Activated gamma-delta T cell treated with Interleukin-2 at 50 U/mL for 16 hours (primary cell): ENCODE data around the gene PNLIPRP3.
"Not testable (repeated sequence)": the region's sequence is repeated elsewhere in the genome, so short reads cannot be mapped to it uniquely, and the experiment has no call there.

ENCODE experiments used
- DNase-seq: peaks from one replicate; pipeline ENCODE4 v3.0.0-alpha.2; 2020

The PNLIPRP3 gene

DNA sequence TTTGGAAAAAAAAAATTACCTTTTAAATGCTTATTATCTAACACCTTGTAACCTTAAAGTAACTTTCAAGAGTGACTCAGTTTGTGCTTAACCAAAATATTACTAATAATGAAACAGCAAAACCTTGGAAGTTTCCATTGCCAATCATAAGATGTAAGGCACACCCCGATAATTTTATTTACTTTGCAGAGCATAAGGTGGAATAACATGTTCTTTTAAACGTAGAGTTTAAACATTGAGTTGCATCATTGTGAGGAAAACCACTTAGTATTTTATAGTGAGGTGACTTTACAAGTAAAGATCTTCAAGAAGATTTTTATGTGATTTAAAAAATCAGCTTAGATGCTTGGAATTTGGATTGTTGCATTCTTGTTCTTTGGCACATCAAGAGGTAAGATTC lies at the start of gene PNLIPRP3:
Gene PNLIPRP3 (plus strand): TSS at position 177 of the 400 bp plus-strand sequence. CDS start 166 bp downstream, at position 343.
- no peak for DNase-seq

DNA sequence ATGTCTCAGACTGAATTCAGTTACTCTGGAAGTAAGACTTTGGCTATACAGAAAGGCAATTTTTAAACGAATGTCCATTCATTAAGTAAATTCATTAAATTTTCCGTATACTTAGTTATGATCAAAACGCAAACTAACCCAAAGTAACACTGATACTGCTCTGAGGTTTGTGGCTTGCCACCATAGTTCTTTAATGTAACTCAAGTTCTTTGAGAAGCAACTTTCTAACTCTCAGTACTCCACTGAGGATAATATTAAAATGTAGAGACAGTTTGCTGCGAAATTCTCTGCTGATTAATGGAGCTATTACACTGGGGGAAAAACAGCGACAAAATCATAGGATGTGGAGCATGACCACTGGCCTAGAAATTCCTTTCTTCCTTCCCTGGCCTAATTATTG lies 45.4 kb upstream of the PNLIPRP3 start:
- no peak for DNase-seq

DNA sequence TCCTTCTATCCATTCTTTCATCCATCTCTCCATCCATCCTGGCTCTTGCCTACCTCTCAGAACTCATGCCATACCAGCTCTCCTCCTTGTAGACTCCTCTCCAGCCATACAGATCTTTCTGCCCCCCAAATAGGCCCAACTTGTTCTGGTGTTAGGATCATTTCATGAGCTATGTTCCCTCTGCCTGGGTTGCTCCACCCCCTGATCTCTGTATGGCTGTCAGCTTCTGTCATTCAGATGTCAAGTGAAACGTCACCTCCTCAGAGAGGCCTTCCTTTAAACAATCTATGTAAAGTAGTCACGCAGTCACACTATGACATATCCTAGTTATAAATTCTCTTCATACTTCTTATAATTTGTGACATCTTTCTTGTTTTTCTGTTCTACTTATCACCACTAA lies 42.3 kb upstream of the PNLIPRP3 start:
- DNase-seq = no peak

DNA sequence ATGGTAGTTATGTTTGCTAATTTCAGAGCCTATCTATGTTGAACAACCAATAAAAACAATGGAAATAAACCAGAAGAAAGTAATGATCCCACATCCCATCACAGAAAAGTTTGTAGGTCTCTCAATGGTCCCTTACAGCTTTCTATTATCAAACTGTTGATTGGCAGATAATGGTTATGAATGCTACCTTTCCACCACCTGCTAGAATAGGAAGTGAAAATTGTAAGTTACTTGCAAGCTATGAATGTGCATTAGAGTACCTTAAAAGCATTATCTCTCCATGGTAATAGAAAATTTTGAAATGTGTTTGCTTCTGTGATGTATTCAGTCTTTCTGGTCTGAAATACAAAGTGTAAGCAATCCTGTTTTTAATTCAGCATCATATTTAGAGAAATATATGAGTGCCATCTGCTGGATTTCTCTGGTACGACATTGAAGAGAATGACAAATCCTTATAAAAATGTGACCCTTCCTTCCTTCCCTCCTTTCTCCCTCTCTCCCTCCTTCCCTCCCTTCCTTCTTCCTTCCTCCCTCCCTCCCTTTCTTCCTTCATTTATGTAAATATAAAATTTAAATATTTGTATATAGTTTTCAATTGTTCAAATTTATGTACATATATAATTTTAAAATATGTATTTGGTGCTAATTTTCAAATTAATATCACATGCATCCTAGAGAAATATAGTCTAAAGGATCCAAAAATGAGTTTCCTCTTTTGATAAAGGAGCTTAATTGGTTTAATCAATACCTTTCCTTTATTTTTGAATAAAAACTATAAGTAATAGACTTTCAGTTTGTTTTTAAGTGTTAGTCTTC lies 41.4 kb upstream of the PNLIPRP3 start:
- DNase-seq = no peak

DNA sequence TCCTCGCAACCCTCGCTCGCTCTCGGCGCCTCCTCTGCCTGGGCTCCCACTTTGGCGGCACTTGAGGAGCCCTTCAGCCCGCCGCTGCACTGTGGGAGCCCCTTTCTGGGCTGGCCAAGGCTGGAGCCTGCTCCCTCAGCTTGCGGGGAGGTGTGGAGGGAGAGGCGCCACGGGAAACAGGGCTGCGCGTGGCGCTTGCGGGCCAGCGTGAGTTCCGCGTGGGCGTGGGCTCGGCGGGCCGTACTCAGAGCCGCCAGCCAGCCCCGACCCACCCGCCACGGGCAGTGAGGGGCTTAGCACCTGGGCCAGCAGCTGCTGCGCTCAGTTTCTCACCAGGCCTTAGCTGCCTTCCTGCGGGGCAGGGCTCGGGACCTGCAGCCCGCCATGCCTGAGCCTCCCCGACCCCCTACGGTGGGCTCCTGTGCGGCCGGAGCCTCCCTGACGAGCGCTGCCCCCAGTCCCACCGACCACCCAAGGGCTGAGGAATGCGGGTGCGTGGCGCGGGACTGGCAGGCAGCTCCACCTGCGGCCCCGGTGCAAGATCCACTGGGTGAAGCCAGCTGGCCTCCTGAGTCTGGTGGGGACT lies 34.3 kb upstream of the PNLIPRP3 start:
- DNase-seq = not testable (repeated sequence)

DNA sequence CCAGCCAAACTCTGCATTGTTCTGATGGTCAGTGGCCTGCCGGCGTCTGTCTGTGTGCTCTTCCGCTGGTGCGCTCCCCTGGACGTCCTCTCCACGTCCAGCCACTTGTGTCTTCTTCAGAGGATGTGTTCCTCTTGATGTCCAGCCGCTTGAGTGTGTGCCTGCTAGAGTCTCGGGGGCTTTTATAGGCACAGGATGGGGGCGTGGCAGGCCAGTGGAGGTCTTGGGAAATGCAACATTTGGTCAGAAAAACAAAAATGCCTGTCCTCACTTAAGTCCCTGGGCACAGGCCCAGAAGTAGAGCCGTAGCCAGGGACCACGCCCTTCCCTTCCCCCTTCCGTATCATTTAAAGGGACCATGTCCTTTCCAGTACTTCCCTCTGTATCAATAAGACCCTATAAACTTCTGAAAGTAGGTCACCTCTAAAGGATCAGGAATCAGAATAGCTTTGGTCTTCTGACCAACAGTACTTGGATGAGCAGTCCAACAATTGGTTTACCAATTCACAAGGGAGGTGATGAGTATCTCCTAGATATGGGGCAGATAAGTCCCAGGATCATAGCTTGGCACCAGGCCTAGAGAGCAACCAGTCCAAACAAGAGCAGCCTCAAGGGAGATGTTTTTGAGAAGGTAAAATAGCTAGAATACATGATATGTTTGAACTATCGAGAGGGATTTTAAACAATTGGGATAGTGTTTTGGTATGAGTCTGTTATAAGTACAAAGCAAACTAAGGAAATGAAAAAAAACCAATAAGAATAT lies 32.2 kb upstream of the PNLIPRP3 start:
- no peak for DNase-seq

DNA sequence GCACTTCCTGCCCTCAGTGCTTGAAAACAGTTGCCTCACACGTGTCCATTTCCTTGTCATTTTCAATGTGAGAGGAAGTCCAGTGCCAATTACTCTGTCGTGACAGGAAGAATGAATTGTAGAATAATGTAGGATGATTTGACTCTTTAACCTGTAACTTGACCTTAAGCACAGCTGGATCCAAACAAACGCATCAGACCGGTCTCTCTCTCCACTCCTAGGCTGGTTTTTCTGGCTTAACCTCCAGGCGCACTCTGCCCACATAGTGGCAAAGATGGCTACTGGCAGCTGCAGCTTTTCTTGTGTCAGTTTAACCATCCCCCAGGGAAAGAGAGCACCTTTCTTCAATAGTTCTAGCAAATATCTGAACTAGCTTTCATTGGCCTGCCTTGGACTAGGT lies 29.4 kb upstream of the PNLIPRP3 start:
- no peak for DNase-seq

DNA sequence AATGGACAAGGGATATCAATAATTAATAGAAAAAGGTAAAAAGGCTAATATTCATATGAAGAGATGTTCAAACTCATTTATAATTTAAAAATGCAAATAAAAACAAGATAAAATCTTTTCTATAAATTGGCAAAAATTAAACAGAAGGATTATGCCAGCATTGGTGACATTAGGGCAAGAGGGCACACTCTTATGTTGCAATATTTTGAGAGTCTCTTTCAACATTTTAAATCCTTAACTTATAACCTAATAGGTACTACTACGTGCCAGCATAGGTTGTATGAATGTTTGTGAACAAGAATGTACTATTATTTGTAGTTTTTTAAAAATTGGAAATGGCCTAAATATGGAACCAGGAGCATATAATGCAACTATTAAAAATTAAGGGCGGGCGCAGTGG lies 24.8 kb upstream of the PNLIPRP3 start:
- no peak for DNase-seq

DNA sequence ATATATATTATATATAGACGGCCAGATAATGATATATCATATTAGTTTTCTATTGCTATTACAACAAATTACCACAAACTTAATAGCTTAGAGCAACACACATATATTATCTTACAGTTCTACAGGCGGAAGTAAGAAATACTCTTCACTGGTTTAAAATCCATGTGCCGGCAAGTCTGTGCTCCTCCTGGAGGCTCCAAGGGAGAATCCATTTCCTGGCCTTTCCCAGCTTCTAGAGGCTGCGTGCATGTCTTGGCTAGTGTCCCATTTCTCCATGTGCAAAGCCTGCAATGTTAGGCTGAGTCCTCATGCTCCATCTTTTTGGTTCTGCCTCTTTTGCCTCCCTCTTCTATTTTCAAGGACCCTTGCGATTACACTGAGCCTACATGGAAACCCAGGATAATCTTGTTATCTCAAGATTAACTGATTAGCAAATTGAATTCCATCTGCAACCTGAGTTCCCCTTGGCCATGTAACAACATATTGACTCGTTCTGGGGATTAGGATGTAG lies 23.9 kb upstream of the PNLIPRP3 start:
- DNase-seq = no peak

DNA sequence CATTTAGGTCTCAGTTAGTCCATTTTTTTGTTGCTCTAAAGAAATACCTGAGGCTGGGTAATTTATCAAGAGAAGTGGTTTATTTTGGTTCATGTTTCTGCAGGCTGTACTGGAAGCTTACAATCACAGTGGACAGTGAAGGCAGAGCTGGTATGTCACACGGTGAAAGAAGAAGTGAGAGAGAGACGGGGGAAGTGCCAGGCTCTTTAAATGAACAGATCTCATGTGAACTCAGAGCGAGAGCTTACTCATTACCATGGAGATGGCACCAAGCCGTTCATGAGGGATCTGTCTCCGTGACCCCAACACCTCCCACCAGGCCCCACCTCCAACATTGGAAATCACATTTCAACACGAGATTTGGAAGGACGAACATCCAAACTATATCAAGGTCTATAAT lies 18.9 kb upstream of the PNLIPRP3 start:
- no peak for DNase-seq

DNA sequence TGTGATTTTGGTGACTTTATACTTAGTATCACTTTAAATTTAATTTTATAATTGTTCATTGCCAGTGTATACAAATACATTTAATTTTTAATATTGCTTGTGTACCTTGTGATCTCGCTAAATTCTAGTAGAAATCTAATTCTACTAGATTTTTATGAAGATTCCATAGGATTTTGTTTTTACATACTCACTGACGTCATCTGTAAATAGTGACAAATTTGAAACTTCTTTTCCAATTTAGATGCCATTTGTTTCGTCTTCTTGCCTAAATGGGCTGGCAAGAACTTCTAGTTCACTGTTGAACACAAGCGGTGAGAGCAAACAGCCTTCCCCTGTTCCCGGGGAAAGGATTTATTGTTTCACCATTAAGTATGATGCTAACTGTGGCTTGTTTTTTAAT lies 17.3 kb upstream of the PNLIPRP3 start:
- DNase-seq = no peak

DNA sequence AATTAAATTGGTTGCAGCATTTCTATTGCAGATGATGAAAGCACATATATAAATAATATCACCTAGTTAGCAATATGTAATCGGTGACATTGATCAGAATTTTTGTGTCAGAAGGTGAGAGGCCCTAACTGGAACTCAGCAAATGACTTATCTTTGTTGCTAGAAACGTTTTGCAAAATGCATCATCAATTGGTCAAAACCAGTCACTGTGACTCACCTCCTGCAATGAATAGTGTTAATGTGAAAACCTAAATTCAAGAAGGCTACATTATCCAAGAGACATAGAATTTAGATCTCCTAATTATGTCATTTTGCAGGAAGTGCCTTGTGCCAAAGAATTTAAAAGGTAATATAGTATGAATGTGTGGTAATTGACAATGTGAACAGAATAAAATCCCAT lies 9.8 kb upstream of the PNLIPRP3 start:
- DNase-seq = no peak

DNA sequence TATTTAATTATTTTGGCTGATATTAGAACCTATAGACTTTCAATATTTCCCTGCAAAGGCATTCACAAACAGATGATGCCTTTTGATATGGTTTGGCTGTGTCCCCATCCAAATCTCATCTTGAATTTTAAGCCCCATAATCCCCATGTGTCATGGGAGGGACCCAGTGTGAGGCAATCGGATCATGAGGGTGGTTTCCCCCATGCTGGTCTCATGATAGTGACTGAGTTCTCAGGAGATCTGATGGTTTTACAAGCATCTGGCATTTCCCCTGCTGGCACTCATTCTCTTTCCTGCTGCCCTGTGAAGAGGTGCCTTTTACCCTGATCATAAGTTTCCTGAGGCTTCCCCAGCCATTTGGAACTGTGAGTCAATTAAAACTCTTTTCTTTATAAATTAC lies 9.3 kb upstream of the PNLIPRP3 start:
- no peak for DNase-seq

DNA sequence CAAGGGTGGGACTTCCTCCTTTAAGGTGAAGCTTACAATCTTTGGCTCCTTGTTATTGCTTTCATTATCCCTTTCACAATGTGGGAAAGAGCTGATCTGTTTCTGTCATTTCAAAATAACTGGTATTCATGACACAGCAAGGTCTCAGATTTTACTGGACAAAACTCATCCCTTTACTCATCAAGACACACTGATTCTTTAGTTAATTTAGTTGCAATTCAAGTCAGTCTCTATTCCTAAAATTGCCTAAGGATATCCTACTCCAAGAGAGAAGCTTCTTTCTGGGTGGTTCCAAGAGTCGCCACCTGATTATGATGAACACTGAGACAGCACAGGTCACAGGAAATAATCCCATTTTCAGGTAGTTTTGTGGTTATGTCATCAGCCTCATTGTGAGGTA lies 5.8 kb upstream of the PNLIPRP3 start:
- DNase-seq = no peak

DNA sequence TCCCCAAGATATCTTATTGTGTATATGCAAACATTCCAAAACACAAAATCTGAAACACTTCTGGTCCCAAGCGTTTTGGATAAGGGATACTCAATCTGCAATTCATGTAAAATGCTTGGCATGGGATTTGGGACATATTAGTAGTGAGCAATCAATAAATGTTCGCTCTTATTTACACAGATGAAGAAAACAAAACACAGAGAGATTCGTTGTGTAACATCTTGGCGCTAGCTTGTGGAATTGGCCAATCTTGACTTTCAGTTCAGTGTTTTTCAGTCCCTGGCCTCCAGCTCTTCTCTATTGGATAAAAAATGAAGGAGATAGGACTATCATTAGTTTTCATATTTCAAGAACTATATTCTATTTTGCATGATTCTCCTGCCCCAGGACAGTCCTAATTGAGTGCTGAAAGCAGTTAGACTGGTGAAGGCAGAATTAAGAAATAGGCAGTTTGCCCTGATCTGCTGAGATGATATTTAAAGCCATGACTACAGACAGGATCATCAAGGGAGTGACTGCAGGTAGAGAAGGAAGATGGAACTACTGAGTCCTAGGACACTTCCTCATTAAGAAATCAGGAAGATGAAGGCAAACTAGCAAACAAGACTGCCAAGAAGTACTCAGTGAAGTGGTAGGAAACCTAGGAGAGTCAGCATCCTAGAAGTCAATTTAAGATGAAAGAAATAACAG lies 1.8 kb downstream of the PNLIPRP3 start:
- DNase-seq = no peak

DNA sequence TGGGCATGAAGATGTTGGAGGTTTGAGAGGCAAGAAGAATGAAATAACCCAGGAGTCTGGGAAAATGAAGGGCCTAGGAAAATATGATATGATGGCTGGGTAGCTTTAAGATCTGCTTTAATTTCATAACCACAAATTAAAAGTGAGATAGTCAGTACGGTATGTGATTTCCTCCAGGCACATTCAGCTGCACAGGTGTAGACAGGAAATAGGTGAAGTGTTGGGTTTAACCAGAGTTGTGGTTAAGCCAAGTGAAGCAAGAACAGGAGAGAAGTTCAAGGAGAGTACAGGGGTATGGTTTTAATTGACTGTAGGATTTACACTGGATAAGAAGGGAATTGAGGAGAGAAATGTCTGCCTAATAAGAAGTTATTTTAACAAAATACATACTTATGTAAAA lies 2.6 kb downstream of the PNLIPRP3 start:
- no peak for DNase-seq

DNA sequence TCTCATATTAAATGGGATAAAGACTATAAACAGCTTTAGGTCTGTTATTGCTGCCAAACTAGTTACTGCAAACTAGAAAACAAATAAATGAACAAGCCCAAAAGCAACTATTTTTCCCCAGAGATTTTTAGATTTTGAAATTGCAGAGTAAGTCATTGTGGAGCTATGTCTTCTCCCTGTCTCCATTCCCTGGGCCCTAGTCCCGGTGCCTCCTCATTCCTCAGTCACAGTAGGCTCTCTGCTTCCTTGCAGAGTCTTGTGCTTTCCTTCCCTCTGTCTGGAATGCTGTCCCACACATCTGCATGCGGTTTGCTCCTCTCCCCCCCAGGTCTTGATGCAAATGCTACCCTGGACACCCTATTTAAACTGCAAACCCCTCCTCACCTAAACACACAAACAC lies 4.0 kb downstream of the PNLIPRP3 start:
- no peak for DNase-seq

DNA sequence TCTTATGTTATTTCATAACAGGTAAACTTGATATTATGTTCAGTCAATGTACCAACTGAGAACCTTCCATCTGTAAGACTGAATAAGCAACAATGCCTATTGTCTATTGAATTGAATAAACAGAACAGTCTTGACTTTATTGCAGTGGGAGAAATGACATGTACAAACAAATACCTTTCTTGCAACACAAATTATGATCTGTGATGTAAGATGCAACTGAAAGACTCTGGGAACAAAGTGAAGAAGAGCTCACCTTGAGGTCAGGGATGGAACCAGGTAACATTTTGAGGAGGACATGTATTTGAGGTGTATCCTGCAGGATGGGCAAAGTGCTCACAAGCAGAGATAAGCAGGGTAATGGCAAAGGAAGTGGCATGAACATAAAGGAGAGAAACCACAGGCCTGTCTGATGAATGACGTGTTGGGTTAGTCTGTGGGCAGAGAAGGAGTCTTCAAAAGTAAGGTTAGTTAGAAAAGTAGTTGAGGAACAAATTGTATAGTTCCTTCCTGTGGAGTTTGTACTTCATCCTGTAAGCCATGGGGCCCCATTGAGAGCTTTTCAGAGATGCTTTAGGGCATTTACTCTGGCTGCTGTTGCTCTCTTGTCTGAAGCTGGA lies 9.5 kb downstream of the PNLIPRP3 start:
- DNase-seq = no peak

DNA sequence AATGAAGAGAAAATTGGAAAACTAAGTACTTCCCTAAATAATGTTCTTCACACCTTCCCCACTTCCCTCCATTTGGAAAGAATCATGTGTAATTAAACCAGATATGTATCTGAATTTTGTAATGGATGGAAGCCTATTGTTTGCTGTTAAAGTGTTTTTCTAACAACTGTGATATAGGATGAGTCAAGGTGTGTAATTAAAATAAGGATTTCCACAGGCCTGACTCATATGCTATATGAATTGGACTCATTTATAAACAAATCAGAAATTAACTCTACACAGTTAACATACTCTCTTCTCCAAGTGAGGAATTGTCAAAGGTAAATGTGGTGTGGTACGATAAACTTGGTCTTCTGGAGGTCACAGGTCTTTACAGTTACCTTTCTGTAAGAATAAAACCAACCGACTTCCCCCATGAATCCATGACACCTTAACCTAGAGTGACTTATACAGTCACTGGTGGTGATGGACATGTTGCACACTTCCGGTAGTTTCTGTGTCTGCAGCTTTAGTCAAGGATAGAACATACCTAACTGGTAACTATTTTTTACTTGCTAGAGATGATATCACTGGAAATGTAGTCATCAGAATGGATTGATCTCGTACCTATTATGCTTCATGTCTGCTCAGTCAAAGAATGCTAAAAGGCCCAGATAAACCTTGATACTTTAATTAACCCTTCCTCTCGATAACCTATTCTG lies 12.8 kb downstream of the PNLIPRP3 start:
- DNase-seq = no peak

DNA sequence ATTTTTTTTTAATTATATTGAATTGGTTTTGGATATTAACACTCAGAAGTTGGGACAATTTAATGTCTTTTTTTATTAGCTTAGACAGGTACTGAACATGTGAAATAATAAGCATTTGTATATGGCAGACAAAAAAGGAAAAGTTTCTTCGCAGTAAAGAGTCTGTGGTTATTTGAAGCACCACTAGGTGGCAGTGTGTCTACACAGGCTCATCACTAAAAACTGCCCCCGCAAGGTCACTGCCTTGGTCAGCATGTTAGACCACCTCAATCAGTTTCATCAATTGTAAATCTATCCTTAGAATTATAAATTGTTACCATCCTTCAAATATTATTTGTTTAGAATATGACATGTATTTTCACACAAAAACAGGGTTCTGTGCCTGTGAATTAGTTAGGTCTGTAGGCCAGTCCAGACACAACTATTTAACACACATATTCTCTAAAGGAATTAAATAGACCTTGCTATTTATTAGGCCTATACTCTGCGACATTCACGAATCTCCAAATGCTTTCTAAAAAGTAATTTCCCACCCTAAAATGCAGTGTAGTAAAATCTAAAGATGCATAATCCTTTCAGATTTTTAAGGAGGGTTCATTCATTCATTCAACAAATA lies 17.0 kb downstream of the PNLIPRP3 start:
- DNase-seq = no peak

DNA sequence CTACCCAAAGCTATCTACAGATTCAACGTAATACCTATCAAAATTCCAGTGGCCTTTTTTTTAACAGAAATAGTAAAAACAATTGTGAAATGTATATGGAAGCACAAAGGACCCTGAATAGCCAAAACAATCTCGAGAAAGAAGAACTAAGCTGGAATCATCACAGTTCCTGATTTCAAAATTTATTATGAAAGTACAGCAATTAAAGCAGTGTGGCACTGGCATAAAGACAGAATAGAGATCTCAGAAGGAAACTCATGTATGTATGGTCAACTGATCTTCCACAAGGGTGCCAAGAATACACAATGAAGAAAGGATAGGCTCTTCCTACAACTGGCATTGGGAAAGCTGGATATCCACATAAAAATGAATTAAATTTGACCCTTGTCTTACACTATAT lies 23.2 kb downstream of the PNLIPRP3 start:
- no peak for DNase-seq
